ENCODE results near the gene PTCSC3. TPM values are rescaled to one million over a fixed set of nuclear protein-coding genes. Genes with fewer than 3 reads are reported as not detected.

PTCSC3 gene
- total RNA-seq, 2 donors from 2014 or later: not detected

- Mint-ChIP-seq H3K27me3 (ENCODE audit: insufficient read depth) (peaks cover 5% of the 10 kb centered on the region), H3K9me3 (peaks cover 3% of the 10 kb centered on the region), H3K4me3 (no peak overlapping the region), H3K4me1 (peaks cover 5% of the 10 kb centered on the region), H3K27ac (no peak overlapping the region), H3K36me3 (ENCODE audit: low read depth) (no peaks in the 10 kb centered on the region)
- Histone ChIP-seq H3K36me3 (ENCODE audit: control insufficient read depth, insufficient read depth, low read length) (no peaks in the 10 kb centered on the region), H3K4me3 (ENCODE audit: low read length) (no peak overlapping the region), H3K27ac (ENCODE audit: low read depth, low read length) (no peak overlapping the region), H3K9ac (ENCODE audit: extremely low read depth, low read length, poor library complexity, severe bottlenecking) (no peak overlapping the region), H3K4me1 (ENCODE audit: control insufficient read depth, insufficient read depth, low read length) (no peaks in the 10 kb centered on the region), H3K9me3 (ENCODE audit: control insufficient read depth, low read length) (no peaks in the 10 kb centered on the region), H3K27me3 (ENCODE audit: control insufficient read depth, insufficient read depth, low read length, poor library complexity, severe bottlenecking) (no peaks in the 10 kb centered on the region)
- 92 to 93% methylated on average over 3 of the region's 3 CpGs for WGBS, 2 experiments (ENCODE audit: insufficient coverage in 1 of 2, insufficient read length in 1 of 2)
- no peak for DNase-seq
- TF ChIP-seq, protein P1, sequence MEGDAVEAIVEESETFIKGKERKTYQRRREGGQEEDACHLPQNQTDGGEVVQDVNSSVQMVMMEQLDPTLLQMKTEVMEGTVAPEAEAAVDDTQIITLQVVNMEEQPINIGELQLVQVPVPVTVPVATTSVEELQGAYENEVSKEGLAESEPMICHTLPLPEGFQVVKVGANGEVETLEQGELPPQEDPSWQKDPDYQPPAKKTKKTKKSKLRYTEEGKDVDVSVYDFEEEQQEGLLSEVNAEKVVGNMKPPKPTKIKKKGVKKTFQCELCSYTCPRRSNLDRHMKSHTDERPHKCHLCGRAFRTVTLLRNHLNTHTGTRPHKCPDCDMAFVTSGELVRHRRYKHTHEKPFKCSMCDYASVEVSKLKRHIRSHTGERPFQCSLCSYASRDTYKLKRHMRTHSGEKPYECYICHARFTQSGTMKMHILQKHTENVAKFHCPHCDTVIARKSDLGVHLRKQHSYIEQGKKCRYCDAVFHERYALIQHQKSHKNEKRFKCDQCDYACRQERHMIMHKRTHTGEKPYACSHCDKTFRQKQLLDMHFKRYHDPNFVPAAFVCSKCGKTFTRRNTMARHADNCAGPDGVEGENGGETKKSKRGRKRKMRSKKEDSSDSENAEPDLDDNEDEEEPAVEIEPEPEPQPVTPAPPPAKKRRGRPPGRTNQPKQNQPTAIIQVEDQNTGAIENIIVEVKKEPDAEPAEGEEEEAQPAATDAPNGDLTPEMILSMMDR (conservative IDR thresholded peaks at IDR 0.05): no peak
Observed at GRCh38 chr14:36192530-36192929, 16.0 kb upstream of the PTCSC3 start.

GRCh38 chr14:36183402-36183801 lies 6.9 kb upstream of the PTCSC3 start:
- no peaks in the 10 kb centered on the region for H3K36me3 Mint-ChIP-seq (ENCODE audit: low read depth)
- TF ChIP-seq, protein P1 (conservative IDR thresholded peaks at IDR 0.05): no peak
- H3K4me3 ChIP-seq (ENCODE audit: low read length): no peak overlapping the region
- WGBS, 2 experiments (ENCODE audit: insufficient coverage in 1 of 2, insufficient read length in 1 of 2): 95 to 100% methylated on average over 1 to 3 of the region's 3 CpGs
- DNase-seq: no peak
- H3K27me3 ChIP-seq (ENCODE audit: control insufficient read depth, insufficient read depth, low read length, poor library complexity, severe bottlenecking): no peaks in the 10 kb centered on the region
- no peaks in the 10 kb centered on the region for H3K36me3 ChIP-seq (ENCODE audit: control insufficient read depth, insufficient read depth, low read length)
- no peaks in the 10 kb centered on the region for H3K27me3 Mint-ChIP-seq (ENCODE audit: insufficient read depth)
- H3K27ac ChIP-seq (ENCODE audit: low read depth, low read length): no peak overlapping the region
- H3K9me3 Mint-ChIP-seq: peaks cover 19% of the 10 kb centered on the region
- H3K9me3 ChIP-seq (ENCODE audit: control insufficient read depth, low read length): peaks cover 14% of the 10 kb centered on the region
- H3K4me3 Mint-ChIP-seq: no peak overlapping the region
- H3K27ac Mint-ChIP-seq: no peak overlapping the region
- H3K4me1 ChIP-seq (ENCODE audit: control insufficient read depth, insufficient read depth, low read length): no peaks in the 10 kb centered on the region
- no peak overlapping the region for H3K9ac ChIP-seq (ENCODE audit: extremely low read depth, low read length, poor library complexity, severe bottlenecking)
- H3K4me1 Mint-ChIP-seq: no peaks in the 10 kb centered on the region

DNA sequence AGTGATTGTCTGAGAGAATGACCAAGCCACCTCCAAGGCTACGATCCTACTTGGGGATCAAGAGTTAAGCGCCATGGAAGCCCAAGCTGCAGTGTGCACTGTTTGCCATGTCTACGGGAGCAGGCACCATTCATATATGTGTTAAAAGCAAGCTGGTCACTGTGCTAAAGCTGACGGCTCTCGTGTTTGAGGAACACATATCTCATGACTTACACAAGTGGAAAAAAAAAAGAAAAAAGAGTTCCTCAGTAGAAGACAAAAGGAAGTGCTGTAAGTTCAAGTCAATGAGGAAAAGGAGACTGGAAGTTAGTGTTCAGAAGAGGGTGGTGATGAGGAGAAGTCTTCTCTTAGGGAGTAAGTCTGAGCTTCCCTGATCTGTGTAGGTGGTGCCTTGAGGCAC lies 4.9 kb upstream of the PTCSC3 start:
- Mint-ChIP-seq H3K4me1 (no peaks in the 10 kb centered on the region), H3K27me3 (ENCODE audit: insufficient read depth) (no peaks in the 10 kb centered on the region), H3K36me3 (ENCODE audit: low read depth) (no peaks in the 10 kb centered on the region), H3K9me3 (peaks cover 19% of the 10 kb centered on the region), H3K27ac (no peak overlapping the region), H3K4me3 (no peak overlapping the region)
- DNase-seq: no peak
- Histone ChIP-seq H3K9ac (ENCODE audit: extremely low read depth, low read length, poor library complexity, severe bottlenecking) (no peak overlapping the region), H3K4me3 (ENCODE audit: low read length) (no peak overlapping the region), H3K4me1 (ENCODE audit: control insufficient read depth, insufficient read depth, low read length) (no peaks in the 10 kb centered on the region), H3K36me3 (ENCODE audit: control insufficient read depth, insufficient read depth, low read length) (no peaks in the 10 kb centered on the region), H3K27me3 (ENCODE audit: control insufficient read depth, insufficient read depth, low read length, poor library complexity, severe bottlenecking) (no peaks in the 10 kb centered on the region), H3K27ac (ENCODE audit: low read depth, low read length) (no peak overlapping the region), H3K9me3 (ENCODE audit: control insufficient read depth, low read length) (peaks cover 14% of the 10 kb centered on the region)
- TF ChIP-seq, protein P1 (conservative IDR thresholded peaks at IDR 0.05): no peak
- 95 to 97% methylated on average over 5 of the region's 5 CpGs for WGBS, 2 experiments (ENCODE audit: insufficient coverage in 1 of 2, insufficient read length in 1 of 2)

Measured in endodermal cell (in vitro differentiated cells).